HFF-Myc (cell line): ENCODE data around the gene HS3ST1.

Experiments used
- DNase-seq: peaks from one replicate; pipeline ENCODE4 v3.0.0-alpha.2; 2011; ENCODE audit warnings: low read depth; ENCODE audit errors: extremely low read depth
- H3K4me3 ChIP-seq: replicated peaks from 2 replicates; pipeline ENCODE4 v1.5.1; 2011; ENCODE audit warnings: low read depth, mild to moderate bottlenecking, control low read depth, low read length
- CTCF ChIP-seq: IDR thresholded peaks from 2 replicates; pipeline ENCODE4 v1.5.1; 2012; ENCODE audit warnings: mild to moderate bottlenecking, low read depth, low read length, control low read depth; ENCODE audit errors: missing control alignments

HS3ST1 gene

GRCh38 chr4:11423465-11423864 lies 5.2 kb downstream of the HS3ST1 start:
- H3K4me3 ChIP-seq, result no peak overlapping the region
- DNase-seq, result no peak
- no peak for TF ChIP-seq CTCF

GRCh38 chr4:11421116-11421515 lies 7.6 kb downstream of the HS3ST1 start:
- DNase-seq, result no peak
- TF ChIP-seq CTCF, result no peak
- H3K4me3 ChIP-seq, result no peak overlapping the region

- TF ChIP-seq CTCF, result no peak
- no peak overlapping the region for H3K4me3 ChIP-seq
- no peak for DNase-seq
Measured at GRCh38 chr4:11420327-11420726, 8.4 kb downstream of the HS3ST1 start.

GRCh38 chr4:11418610-11419009 lies 10.1 kb downstream of the HS3ST1 start:
- H3K4me3 ChIP-seq, result no peak overlapping the region
- DNase-seq, result no peak
- no peak for TF ChIP-seq CTCF

GRCh38 chr4:11416767-11417113 lies 12.0 kb downstream of the HS3ST1 start:
- no peak for TF ChIP-seq CTCF
- no peak for DNase-seq
- no peak overlapping the region for H3K4me3 ChIP-seq

- H3K4me3 ChIP-seq, result no peak overlapping the region
- no peak for DNase-seq
- TF ChIP-seq CTCF, result no peak
Measured at GRCh38 chr4:11416071-11416766, 12.5 kb downstream of the HS3ST1 start.
